Measurements from ENCODE around the gene MIAT. TPM values are rescaled to one million over a fixed set of nuclear protein-coding genes. Genes with fewer than 3 reads are reported as not detected.

The MIAT gene
- total RNA-seq, 1 experiment from 2014 or later, result 0.02 TPM

DNA sequence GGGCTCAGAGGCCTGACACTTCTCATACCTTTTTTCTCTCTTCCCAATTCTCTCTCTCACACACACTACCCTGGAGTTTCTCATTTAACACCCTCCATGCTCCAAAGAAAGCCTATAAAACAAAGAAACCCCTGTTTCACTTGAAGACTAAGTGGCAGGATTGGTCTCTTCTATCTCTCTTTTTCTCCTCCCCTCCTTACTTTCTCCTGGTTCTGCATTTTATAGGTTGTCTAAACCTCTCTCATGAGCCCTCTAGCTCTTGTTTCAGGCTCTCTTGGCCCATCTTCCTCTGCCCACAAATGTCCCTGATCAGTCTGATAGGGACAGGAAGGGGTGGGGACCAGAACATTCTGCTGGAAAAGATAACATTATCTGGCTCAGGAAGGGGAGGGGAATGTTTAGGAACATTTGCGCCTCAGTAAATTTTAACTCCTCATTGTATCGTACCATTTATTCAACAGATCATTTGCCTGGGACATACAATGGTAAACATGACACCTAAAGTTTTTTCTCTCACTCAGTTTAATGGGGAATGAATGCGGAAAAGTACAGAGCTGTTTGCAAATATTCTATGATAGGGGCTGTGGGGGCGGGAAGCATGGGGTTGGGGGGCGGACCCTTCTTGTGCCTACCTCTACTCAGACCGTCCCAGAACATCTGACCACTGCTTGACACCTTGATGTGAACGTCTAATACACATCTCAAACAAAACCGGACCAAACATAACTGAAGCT, 24.8 kb upstream of the MIAT start:
- DNase-seq (ENCODE audit: low read depth), result no peak

- no peak for DNase-seq (ENCODE audit: low read depth)
These were observed 23.2 kb upstream of the MIAT start for GRCh38 chr22:26634189-26634588.

- DNase-seq (ENCODE audit: low read depth), result no peak
These were observed 22.3 kb upstream of the MIAT start for GRCh38 chr22:26635117-26635516.

- DNase-seq (ENCODE audit: low read depth), result no peak
These were observed 21.1 kb upstream of the MIAT start for GRCh38 chr22:26636296-26636695.

GRCh38 chr22:26642465-26643417, 14.6 kb upstream of the MIAT start:
- no peak for DNase-seq (ENCODE audit: low read depth)

GRCh38 chr22:26643418-26644100, 13.8 kb upstream of the MIAT start:
- no peak for DNase-seq (ENCODE audit: low read depth)

GRCh38 chr22:26646158-26646557, 11.2 kb upstream of the MIAT start:
- DNase-seq (ENCODE audit: low read depth), result no peak

DNA sequence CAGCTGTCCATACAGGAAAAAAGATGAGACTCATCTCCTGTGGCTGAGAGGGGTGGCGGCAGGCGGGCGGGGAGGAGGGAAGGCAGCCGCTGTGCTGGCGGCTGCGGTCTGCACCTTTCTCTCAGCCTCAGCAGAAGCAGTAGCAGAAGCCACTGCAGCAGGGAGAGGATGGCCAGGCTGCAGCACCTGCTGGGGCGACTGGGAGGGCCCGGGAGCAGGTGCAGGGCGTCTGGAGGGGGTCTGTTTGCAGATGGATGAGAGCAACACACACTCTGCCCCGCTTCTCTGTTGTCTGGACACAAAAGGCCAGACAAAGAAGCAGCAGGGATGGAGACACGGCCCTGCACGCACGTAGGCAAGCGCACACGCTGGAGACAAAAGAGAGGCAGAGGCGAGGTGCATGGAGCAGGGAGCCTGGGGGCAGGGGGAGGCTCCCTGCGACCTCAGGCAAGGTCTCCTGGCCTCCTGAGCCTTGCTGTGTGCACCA, 9.3 kb upstream of the MIAT start:
- no peak for DNase-seq (ENCODE audit: low read depth)

DNA sequence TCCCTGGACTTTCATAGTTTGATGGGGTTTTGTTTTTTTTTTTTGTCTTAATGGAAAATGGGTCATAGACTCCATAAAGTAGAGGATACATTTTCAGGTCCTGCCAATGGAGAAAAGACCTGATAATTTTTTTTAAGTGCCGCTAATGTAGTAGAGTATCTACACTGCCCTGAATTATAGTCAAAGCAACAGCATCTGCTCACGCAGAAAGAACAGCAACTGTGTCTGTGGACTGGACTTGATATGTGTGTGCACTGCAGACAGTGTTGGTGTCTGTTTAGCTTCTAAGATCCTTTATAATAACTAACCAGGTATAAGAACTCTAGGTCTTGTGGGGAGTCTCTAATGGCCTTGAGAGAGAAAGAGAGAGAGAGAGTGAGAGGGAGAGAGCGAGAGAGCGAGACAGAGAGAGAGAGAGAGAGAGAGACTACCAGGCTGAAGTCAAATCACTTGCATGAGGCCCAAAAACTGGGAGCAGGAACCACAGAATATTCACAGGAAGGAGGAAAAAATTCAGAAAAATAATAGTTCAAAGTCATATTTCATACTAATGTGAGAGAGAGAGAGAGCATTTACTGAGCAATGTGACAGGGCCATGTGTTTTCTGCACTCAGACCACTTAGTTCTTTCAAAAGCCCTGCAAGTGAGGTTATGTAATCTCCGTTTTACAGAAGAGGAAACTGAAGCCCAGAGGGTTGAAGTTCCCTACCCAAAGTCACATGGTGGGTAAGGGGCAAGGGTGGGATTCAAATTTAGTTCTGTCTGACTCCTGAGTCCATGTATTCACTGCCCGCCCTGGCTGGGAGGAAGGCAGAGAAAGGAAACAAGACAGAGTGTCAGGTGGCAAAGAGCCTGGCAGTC, 8.6 kb upstream of the MIAT start:
- no peak for DNase-seq (ENCODE audit: low read depth)

DNA sequence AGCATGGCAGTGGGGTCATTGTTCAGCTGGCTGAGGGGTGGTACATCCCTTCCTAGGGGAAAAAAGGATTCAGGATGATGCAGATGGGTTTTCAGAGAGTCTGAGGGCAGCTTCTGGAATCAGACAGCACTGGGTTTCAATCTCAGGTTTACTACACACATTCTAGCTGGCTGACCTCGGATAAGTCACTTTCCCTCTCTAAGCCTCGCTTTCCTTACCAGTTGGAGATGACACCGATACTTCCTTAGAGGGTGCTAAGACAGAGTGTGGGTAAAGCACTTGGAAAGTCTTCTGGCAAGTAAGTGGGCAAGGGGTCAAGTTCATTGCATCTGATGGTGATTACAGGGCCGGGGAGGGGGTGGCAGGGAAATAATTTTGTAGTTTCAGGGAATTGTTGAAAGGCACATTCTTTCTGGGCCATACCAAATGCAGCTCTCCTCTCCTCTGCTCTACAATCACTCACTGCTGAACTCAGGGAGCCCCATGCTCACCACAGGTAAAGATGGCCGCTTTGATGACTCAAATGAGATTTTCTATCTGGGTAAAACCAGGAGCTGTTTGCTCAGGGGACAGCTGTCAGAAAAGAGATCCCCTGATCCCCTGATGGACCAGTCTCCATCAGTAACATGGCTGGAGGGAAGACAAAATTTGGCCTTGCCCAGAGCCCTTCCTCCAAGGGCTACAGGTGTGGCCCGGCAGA, 6.5 kb upstream of the MIAT start:
- DNase-seq (ENCODE audit: low read depth), result no peak

DNA sequence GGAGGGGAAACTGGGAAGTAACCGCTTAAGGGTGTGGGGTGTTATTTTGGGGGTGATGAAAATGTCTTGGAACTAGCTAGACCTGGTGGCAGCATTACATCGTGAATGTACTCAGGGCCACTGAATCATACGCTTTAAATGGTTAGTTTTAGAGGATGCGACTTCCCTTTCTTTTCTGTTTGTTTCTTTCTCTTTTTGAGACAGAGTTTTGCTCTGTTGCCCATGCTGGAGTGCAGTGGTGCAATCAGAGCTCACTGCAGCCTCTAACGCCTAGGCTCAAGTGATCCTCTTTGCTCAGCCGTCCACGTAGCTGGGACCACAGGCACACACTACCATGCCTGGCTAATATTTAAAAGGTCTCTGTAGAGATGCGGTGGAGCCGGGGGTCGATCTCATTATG, 5.6 kb upstream of the MIAT start:
- DNase-seq (ENCODE audit: low read depth), result no peak

- DNase-seq (ENCODE audit: low read depth), result no peak
These were observed 773 bp downstream of the MIAT start for GRCh38 chr22:26658161-26658560.

GRCh38 chr22:26658671-26659478, 1.5 kb downstream of the MIAT start:
- DNase-seq (ENCODE audit: low read depth), result peak; percentile 92

DNA sequence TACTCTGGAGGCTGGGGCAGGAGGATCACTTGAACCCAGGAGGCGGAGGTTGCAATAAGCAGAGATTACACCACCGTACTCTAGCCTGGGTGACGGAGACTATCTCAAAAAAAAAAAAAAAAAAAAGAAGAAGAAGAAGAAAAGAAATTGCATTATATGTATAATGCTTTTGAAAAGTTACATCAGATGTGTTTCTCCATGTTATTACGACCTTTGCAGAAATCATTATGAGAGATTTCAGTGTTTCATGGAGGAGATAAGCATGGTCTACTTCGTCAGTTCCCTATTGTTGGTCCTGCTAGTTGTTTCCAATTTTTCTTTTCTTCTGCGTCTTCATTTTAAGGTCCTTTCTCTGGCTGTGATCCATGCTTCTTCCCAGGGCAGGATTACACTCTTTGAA, 3.0 kb downstream of the MIAT start:
- DNase-seq (ENCODE audit: low read depth), result no peak

GRCh38 chr22:26660961-26661578, 3.7 kb downstream of the MIAT start:
- DNase-seq (ENCODE audit: low read depth), result no peak

GRCh38 chr22:26662160-26662559, 4.8 kb downstream of the MIAT start:
- DNase-seq (ENCODE audit: low read depth), result no peak

DNA sequence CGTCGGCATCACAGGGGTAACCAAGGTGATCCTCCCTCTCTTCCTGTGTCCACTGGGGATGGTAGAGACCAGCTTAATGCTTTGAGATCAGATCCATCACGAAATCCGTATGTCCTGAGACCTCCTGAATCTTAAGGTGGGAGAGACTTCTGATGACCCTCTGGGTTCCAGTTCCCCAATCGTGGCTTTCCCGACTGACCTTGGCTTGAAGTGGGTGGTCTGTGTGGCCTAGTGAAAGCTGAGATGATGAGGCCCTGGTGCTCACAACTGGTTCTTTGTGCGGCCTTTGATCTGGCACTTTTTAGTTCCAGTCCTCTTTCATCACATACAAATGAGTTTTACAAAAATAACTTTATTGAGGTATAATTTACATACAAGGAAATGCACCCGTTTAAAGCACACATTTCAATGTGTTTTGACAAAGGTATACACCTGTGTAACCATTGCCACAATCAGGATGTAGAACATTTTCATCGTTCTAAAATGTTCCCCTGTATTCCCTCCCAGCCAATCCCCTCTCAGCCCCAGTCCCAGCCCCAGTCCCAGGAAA, 6.1 kb downstream of the MIAT start:
- no peak for DNase-seq (ENCODE audit: low read depth)

GRCh38 chr22:26665813-26666231, 8.4 kb downstream of the MIAT start:
- no peak for DNase-seq (ENCODE audit: low read depth)

GRCh38 chr22:26667140-26667539, 9.8 kb downstream of the MIAT start:
- DNase-seq (ENCODE audit: low read depth), result no peak

Measured in M059J (cell line).